HG02938 (cell line): Measurements from ENCODE around the gene PKP4.

Source experiments
- ATAC-seq: cut with Tn5 transposase; IDR thresholded peaks from one replicate; pipeline ENCODE4 v1.9.1; 2021; ENCODE audit warnings: mild to moderate bottlenecking, moderate library complexity; ENCODE audit not compliant: unreplicated experiment

PKP4 gene

GRCh38 chr2:158713523-158714138, 256.9 kb downstream of the PKP4 start:
- no peak for ATAC-seq

- ATAC-seq = no peak
Measured at GRCh38 chr2:158714420-158714819, 257.7 kb downstream of the PKP4 start.

- no peak for ATAC-seq
Measured at GRCh38 chr2:158715357-158715756, 258.6 kb downstream of the PKP4 start.

- ATAC-seq = no peak
Measured at GRCh38 chr2:158716121-158716791, 259.5 kb downstream of the PKP4 start.

DNA sequence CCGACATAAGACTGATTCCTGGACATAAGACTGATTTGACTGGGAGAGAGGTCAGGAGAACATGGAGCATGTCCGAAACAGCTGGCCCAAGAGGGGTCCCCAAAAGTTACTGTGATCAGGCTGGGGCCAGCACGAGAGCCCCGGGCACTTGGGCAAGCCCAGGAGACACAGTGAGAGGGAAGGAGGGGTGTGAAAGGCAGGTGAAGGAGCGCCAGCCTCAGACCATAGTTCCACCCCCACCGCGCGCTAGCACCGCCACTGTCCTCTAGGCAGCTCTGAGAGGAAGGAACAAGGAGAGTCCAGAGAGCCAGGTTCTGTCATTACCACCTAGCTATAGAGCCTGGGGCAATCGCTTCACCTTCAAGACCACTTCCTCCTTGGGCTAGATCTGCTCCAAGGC, 260.2 kb downstream of the PKP4 start:
- ATAC-seq = no peak

DNA sequence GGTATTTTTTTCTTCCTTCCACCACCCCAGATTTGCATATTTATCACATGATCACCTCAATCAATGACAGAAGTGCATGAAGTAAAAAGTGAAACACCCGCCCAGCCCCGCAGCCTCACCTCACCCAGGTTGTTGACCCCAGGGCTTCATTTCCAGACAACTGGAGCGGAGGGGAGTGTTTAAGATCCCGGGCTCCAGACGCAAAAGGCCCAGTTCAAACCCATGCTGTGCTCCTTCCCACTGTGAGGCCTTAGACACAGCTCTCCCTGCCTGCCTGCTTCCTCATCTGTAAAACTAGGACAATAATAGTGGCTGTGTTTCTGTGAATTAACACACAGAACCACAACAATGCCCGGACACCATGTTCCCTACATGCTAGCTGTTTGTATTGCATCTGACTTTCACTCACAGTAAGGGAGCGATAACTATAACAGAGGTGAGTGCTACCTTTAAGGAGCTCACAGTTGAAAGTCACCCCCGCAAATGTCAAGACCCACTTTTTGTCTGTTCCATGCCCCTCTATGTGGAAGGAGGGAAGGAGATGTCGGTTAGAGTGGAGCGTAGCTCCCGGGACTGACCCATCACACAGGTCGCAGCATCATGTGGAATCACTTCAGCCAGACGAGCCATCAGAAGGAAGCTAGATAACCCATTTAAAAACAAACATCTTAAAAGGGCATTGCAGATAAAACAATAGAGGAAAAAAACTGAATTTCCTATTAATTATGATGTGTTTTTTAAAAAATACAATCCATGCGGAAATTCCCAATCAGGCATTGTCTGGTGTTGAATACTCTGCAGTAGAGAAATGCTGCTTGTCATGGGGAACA, 260.8 kb downstream of the PKP4 start:
- no peak for ATAC-seq

DNA sequence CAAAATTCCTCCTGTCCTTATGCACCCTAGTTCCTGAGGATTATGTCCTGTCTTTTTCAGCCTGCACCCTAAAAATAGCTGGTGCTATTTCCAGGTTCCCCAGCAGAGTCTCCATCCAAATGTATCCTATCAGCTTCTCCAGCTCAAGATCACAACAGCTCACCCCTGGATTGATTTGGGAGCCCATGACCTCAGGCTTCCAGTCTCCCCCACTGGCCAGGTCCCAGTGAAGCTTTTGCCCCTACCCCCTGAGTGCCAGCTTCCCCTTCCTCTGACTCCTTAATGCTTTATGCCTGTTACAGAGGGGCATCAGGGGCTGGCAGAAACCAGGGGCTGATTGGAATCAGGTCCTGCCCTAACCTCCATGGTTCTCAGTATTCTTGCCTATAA, 261.4 kb downstream of the PKP4 start:
- ATAC-seq = no peak

DNA sequence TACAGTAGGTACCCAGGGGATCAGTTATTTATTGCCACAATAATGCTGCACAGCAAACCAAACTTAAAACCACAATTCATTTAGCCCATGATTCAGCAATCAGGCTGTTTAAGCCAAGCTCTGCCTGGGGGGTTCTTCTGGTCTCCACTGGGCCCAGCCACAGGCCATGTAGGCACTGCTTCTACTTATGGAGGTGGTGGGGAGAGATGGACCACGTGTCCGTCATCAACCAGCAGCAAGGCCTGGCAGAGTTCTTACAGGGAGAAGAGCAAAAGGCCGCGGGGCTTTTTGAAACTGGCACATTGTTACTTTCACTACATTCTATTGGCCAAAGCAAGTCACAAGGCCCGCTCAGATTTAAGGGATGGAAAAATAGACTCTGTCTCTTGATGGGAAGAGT, 262.1 kb downstream of the PKP4 start:
- no peak for ATAC-seq

- ATAC-seq = no peak
Measured at GRCh38 chr2:158719403-158719802, 262.7 kb downstream of the PKP4 start.

DNA sequence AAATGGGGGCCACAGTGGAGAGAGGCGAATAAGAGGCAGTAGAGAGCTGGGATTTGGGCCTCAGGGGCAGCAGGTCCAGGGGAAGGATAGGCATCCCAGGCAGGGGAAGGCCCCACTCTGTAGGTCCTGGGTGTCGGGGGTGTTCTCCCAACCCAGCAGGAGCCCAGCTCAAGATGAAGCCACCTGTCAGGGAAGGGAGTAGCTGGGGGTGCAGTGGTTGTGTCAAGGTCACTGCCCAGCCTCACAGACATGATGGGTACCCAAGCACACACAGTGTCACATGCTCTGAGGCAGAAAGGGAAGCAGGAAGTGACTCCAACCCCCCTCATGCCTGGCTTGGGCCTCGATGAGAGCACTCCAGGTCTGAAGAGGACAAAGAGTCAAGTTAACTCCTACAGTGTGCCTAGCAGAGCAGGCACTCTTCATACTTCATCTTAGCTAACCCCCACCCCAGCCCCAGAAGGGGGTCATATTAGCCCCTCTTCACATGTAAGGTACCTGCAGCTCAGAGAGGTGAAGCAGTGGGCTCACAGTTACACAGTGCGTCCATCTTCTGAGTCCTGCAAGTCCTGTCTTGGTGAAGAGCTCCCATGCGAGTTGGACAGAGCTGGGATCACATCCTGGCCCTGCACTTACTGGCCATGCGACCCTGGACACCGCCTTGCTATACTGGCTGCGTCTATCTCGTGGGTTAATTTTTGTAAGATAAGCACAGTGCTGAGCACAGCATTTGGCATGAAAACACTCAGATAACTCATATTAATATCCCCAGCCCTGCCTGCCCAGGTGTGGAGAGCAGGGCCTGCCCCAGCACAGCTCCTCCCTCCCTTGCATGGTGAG, 265.7 kb downstream of the PKP4 start:
- ATAC-seq = no peak

GRCh38 chr2:158723181-158723838, 266.6 kb downstream of the PKP4 start:
- ATAC-seq = no peak

GRCh38 chr2:158723921-158724802, 267.4 kb downstream of the PKP4 start:
- ATAC-seq = no peak

DNA sequence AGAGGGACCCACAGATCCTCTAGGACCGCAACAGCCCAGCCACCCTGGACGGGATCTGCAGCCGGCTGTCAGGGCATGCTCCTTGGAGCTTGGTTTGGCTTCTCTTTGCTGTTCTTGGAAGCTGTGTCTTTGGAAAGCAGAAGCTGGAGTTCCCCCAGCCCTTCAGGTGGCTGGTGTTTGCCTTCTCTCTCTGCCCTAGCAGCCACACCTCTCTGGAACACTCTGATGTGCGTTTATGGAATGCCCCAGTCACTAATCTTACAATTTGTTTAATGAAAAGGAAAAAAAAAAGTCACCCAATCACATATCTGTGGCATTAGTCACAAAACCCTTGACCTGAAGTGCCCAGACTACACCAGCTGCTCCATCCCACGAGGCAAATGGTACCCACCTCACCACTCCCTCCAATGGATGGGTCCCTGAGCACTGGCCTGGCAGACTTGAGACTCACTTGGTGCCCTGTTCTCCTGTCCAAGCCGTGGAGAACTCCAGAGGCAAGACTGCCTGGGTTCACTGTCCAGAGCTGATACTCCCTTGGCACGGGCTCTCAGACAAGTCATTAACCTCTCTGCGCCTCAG, 268.1 kb downstream of the PKP4 start:
- ATAC-seq = no peak

DNA sequence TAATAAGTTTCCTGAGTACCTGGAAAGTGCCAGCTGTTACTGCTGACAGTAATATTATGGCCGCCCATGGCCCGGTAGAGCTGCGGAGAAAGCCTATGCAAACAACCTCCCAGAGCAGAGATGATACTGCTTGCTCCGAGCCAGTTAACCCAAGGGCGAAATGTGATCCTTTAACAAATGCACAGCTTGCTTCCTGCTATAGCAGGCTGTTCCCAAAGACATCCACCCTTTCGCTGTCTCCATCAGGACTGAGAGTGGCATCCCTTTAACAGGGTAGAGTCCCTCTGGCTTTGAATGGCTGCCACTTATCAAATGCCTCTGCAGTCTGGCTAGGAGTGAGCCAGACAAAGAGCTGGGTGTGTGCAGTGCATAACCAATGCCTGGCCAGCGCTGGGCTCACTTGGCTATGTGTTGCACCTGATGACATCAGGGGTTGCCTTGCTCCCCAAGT, 268.7 kb downstream of the PKP4 start:
- ATAC-seq = no peak

- no peak for ATAC-seq
Measured at GRCh38 chr2:158726911-158727592, 270.3 kb downstream of the PKP4 start.

- no peak for ATAC-seq
Measured at GRCh38 chr2:158728422-158728821, 271.7 kb downstream of the PKP4 start.

GRCh38 chr2:158729451-158729850, 272.7 kb downstream of the PKP4 start:
- ATAC-seq = no peak

GRCh38 chr2:158729873-158730620, 273.3 kb downstream of the PKP4 start:
- ATAC-seq = no peak
